B cell (primary cell): Measurements from ENCODE around the gene PGA4. TPM values are rescaled to one million over a fixed set of nuclear protein-coding genes. Genes with fewer than 3 reads are reported as not detected.

Experiments used
- ATAC-seq: fragments of 200-7000 bp; cut with Tn5 transposase; one replicate; pipeline ENCODE4 v1.10.0; 2021; ENCODE audit warnings: low read depth, mild to moderate bottlenecking, moderate number of reproducible peaks, moderate library complexity
- CTCF ChIA-PET: fragments of 350-600 bp; sonication (Branson Sonifier 250); formaldehyde crosslinking; loops from one replicate; lab custom pipeline; 2021; ENCODE audit warnings: antibody characterized with exemption, inconsistent platforms; lab: Charles Lee
- POLR2A ChIA-PET: fragments of 350-600 bp; sonication (Branson Sonifier 250); formaldehyde crosslinking; loops from one replicate; lab custom pipeline; 2021; ENCODE audit warnings: antibody characterized with exemption; lab: Charles Lee
- DNase-seq: peaks from one replicate; pipeline ENCODE4 v3.0.0; 2013
- H2AFZ ChIP-seq: 2 replicates; pipeline ENCODE4 v1.6.1; 2012; ENCODE audit warnings: mild to moderate bottlenecking, low read depth, low read length; ENCODE audit not compliant: insufficient read depth, poor library complexity, severe bottlenecking
- H3K27ac ChIP-seq, 2 donors: 1 replicate in 1 of 2; 2 replicates in 1 of 2; pipeline ENCODE4 v1.5.1; 2012 to 2013; ENCODE audit warnings: low read length in 2 of 2, mild to moderate bottlenecking in 2 of 2, moderate library complexity in 1 of 2
- H3K27me3 ChIP-seq, 4 experiments: fragments of 200-600 bp in 1 of 4; sonication (generic) in 1 of 4; replicated peaks in 1 of 4; 1 replicate in 2 of 4; 2 replicates in 2 of 4; pipeline versions ENCODE4 v1.6.1 to v1.7.0; 2013 to 2016; ENCODE audit warnings: low read length in 3 of 4, mild to moderate bottlenecking in 2 of 4, mixed read lengths in 1 of 4, moderate library complexity in 1 of 4; ENCODE audit not compliant: insufficient read depth in 4 of 4, control insufficient read depth in 3 of 4; ENCODE audit errors: control extremely low read depth in 1 of 4
- H3K36me3 ChIP-seq, 2 experiments: replicated peaks in 1 of 2; 1 replicate in 1 of 2; 2 replicates in 1 of 2; pipeline versions ENCODE4 v1.6.1 to v1.7.1; 2013; ENCODE audit warnings: low read length in 1 of 2; ENCODE audit not compliant: insufficient read depth in 2 of 2, control insufficient read depth in 1 of 2; ENCODE audit errors: control extremely low read depth in 1 of 2, extremely low read depth in 1 of 2
- H3K4me1 ChIP-seq, 2 donors: fragments of 200-600 bp in 1 of 2; sonication (generic) in 1 of 2; 1 replicate in 1 of 2; 2 replicates in 1 of 2; pipeline versions ENCODE4 v1.5.1 to v1.6.1; 2013 to 2017; ENCODE audit warnings: low read length in 2 of 2; ENCODE audit not compliant: control insufficient read depth in 2 of 2, insufficient read depth in 2 of 2
- H3K4me2 ChIP-seq: replicated peaks from 2 replicates; pipeline ENCODE3; 2012; ENCODE audit warnings: mild to moderate bottlenecking, low read depth, low read length; ENCODE audit not compliant: poor library complexity, severe bottlenecking
- H3K4me3 ChIP-seq, 5 experiments: fragments of 200-600 bp in 1 of 5; sonication (generic) in 1 of 5; 1 replicate in 3 of 5; 2 replicates in 2 of 5; pipeline versions ENCODE4 v1.5.1 to v1.7.0; 2011 to 2016; ENCODE audit warnings: low read length in 4 of 5, mild to moderate bottlenecking in 4 of 5, low read depth in 2 of 5, control low read depth in 1 of 5, moderate library complexity in 1 of 5; ENCODE audit not compliant: insufficient read depth in 1 of 5; ENCODE audit errors: control extremely low read depth in 1 of 5, extremely low read depth in 1 of 5
- H3K79me2 ChIP-seq: fragments of 200-600 bp; sonication (generic); one replicate; pipeline ENCODE4 v1.6.0; 2016; ENCODE audit warnings: low read length; ENCODE audit not compliant: control insufficient read depth, insufficient read depth
- H3K9ac ChIP-seq: fragments of 200-600 bp; sonication (generic); 2 replicates; pipeline ENCODE4 v1.6.1; 2017; ENCODE audit warnings: mild to moderate bottlenecking, low read length, moderate library complexity
- H3K9me3 ChIP-seq, 3 donors: one replicate each; pipeline versions ENCODE4 v1.6.1 to v1.7.1; 2013; ENCODE audit warnings: low read length in 2 of 3; ENCODE audit not compliant: control insufficient read depth in 2 of 3, insufficient read depth in 1 of 3; ENCODE audit errors: control extremely low read depth in 1 of 3
- H4K20me1 ChIP-seq: 2 replicates; pipeline ENCODE4 v1.6.0; 2012; ENCODE audit warnings: mild to moderate bottlenecking, low read length; ENCODE audit not compliant: insufficient read depth, control insufficient read depth, poor library complexity, severe bottlenecking
- H3K27ac Mint-ChIP-seq: one replicate; pipeline ENCODE4 v1.8.0; 2021; ENCODE audit warnings: mixed read lengths
- H3K27me3 Mint-ChIP-seq: one replicate; pipeline ENCODE4 v1.8.0; 2021; ENCODE audit warnings: mixed read lengths
- H3K4me1 Mint-ChIP-seq: one replicate; pipeline ENCODE4 v1.8.0; 2021; ENCODE audit warnings: mixed read lengths
- H3K4me3 Mint-ChIP-seq: one replicate; pipeline ENCODE4 v1.8.0; 2021; ENCODE audit warnings: mixed read lengths
- H3K9me3 Mint-ChIP-seq: one replicate; pipeline ENCODE4 v1.8.0; 2022; ENCODE audit warnings: mixed read lengths; ENCODE audit not compliant: insufficient read depth
- CTCF ChIP-seq: fragments of 200-600 bp; IDR thresholded peaks from one replicate; pipeline ENCODE4 v1.8.0; 2022; ENCODE audit warnings: antibody characterized with exemption, mild to moderate bottlenecking
- EZH2 ChIP-seq: IDR thresholded peaks from 2 replicates; pipeline ENCODE4 v1.6.1; 2012; ENCODE audit warnings: borderline replicate concordance, low read depth, mild to moderate bottlenecking, moderate library complexity, low read length; ENCODE audit not compliant: insufficient read depth, poor library complexity, severe bottlenecking
- WGBS: methylation state at CpG from one replicate; pipeline ENCODE4 v1.1.5; 2013; ENCODE audit warnings: missing lambda C conversion rate; ENCODE audit not compliant: insufficient coverage; 5-methylcytosine and 5-hydroxymethylcytosine counted together
- intact Hi-C: fragments of 100-400 bp; cut with micrococcal nuclease; formaldehyde crosslinking; loops from one replicate; pipeline ENCODE4 v1.10.0; 2022
- polyA plus RNA-seq: library from polyadenylated mRNA; depleted of rRNA; stranded (reverse); fragments of >200 nt; gene quantifications from 2 replicates; pipeline ENCODE4 v1.2.3, GENCODE V29; 2012
- total RNA-seq, 2 donors: library from RNA; stranded (reverse); fragments of 120-200 nt in 1 of 2; gene quantifications; 1 replicate in 1 of 2; 2 replicates in 1 of 2; pipeline versions ENCODE4 v1.2.3 to v1.2.4, GENCODE V29; 2013 to 2022

PGA4 gene
- total and polyA plus RNA-seq, 2 donors (not counting 1 experiment from before 2014, with no cell fraction given): not detected

DNA sequence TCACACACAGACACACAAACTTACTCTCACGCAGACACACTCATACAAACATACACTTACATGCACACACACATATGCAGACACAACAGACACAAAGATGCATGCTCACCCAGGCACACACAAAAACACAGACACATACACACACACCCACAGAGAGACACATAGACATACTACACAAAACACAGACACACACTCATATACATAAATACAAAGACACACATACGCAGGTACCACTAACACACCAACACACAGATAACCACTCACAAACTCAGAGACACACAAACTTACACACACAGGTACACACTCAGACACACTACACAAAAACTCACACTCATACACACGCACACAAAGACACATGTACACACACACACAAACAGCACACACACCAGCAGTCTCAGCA is 50.6 kb downstream of the PGA4 start:
- WGBS: 100% methylated on average over 3 of the region's 3 CpGs
- CTCF ChIA-PET: interaction anchor here (0.9 kb wide), 1 partner anchor 21 kb away, joined by 3 read pairs; no protein-coding TSS in a partner anchor
- no peaks in the 10 kb centered on the region for H3K27me3 Mint-ChIP-seq
- ATAC-seq: no peak
- Histone ChIP-seq H3K36me3 (no peaks in the 10 kb centered on the region), H4K20me1 (no peaks in the 10 kb centered on the region), H3K27ac (no peak overlapping the region), H3K4me2 (no peak overlapping the region), H3K9me3 (no peaks in the 10 kb centered on the region), H3K27me3 (no peaks in the 10 kb centered on the region), H2AFZ (no peak overlapping the region), H3K9ac (no peak overlapping the region), H3K4me1 (no peaks in the 10 kb centered on the region), H3K79me2 (no peaks in the 10 kb centered on the region), H3K4me3 (no peak overlapping the region)
- no peaks in the 10 kb centered on the region for H3K4me1 Mint-ChIP-seq
- no peak overlapping the region for H3K27ac Mint-ChIP-seq
- POLR2A ChIA-PET: no interaction called here
- TF ChIP-seq CTCF (no peak), EZH2 (no peak)
- no peak for DNase-seq
- H3K9me3 Mint-ChIP-seq: no peaks in the 10 kb centered on the region
- intact Hi-C loops: no loop called here
- H3K4me3 Mint-ChIP-seq: no peak overlapping the region

- Histone ChIP-seq H3K27me3 (no peaks in the 10 kb centered on the region), H2AFZ (no peak overlapping the region), H3K4me2 (no peak overlapping the region), H3K9ac (no peak overlapping the region), H3K79me2 (no peaks in the 10 kb centered on the region), H3K27ac (no peak overlapping the region), H4K20me1 (no peaks in the 10 kb centered on the region), H3K4me3 (no peak overlapping the region), H3K4me1 (no peaks in the 10 kb centered on the region), H3K36me3 (no peaks in the 10 kb centered on the region), H3K9me3 (no peaks in the 10 kb centered on the region)
- Mint-ChIP-seq H3K27ac (no peak overlapping the region), H3K4me1 (no peaks in the 10 kb centered on the region), H3K4me3 (no peak overlapping the region), H3K27me3 (no peaks in the 10 kb centered on the region), H3K9me3 (no peaks in the 10 kb centered on the region)
- intact Hi-C loops: no loop called here
- ATAC-seq (no peak), DNase-seq (no peak)
- ChIA-PET CTCF (interaction anchor here (0.9 kb wide), 1 partner anchor 22 kb away, joined by 3 read pairs; no protein-coding TSS in a partner anchor), POLR2A (no interaction called here)
- WGBS: 92% methylated on average over 13 of the region's 16 CpGs
- no peak for TF ChIP-seq EZH2
- TF ChIP-seq CTCF: no peak
Observed at GRCh38 chr11:61273178-61274078, 51.3 kb downstream of the PGA4 start.
